ENCODE results near the gene PTPRD.

Gene PTPRD

GRCh38 chr9:10268531-10269485 lies 344.0 kb downstream of the PTPRD start:
- TF ChIP-seq CTCF (IDR thresholded peaks at IDR 0.05; ENCODE audit: low read depth, low read length, missing control alignments): no peak
- no peak overlapping the region for H3K4me3 ChIP-seq (replicated peaks; ENCODE audit: low read depth, low read length)
- DNase-seq (ENCODE audit: extremely low read depth, low read depth): no peak

GRCh38 chr9:10265153-10265631 lies 347.6 kb downstream of the PTPRD start:
- H3K4me3 ChIP-seq (replicated peaks; ENCODE audit: low read depth, low read length): no peak overlapping the region
- no peak for TF ChIP-seq CTCF (IDR thresholded peaks at IDR 0.05; ENCODE audit: low read depth, low read length, missing control alignments)

GRCh38 chr9:10260501-10260900 lies 352.3 kb downstream of the PTPRD start:
- no peak for DNase-seq (ENCODE audit: extremely low read depth, low read depth)
- no peak overlapping the region for H3K4me3 ChIP-seq (replicated peaks; ENCODE audit: low read depth, low read length)
- no peak for TF ChIP-seq CTCF (IDR thresholded peaks at IDR 0.05; ENCODE audit: low read depth, low read length, missing control alignments)

More at GRCh38 chr9:10265153-10265631, 347.6 kb downstream of the PTPRD start:
- no peak for DNase-seq (ENCODE audit: extremely low read depth, low read depth)

GRCh38 chr9:10259668-10260067 lies 353.1 kb downstream of the PTPRD start:
- no peak for TF ChIP-seq CTCF (IDR thresholded peaks at IDR 0.05; ENCODE audit: low read depth, low read length, missing control alignments)
- no peak overlapping the region for H3K4me3 ChIP-seq (replicated peaks; ENCODE audit: low read depth, low read length)
- DNase-seq (ENCODE audit: extremely low read depth, low read depth): no peak

GRCh38 chr9:10255758-10256157 lies 357.0 kb downstream of the PTPRD start:
- no peak for TF ChIP-seq CTCF (IDR thresholded peaks at IDR 0.05; ENCODE audit: low read depth, low read length, missing control alignments)
- H3K4me3 ChIP-seq (replicated peaks; ENCODE audit: low read depth, low read length): no peak overlapping the region
- DNase-seq (ENCODE audit: extremely low read depth, low read depth): no peak

GRCh38 chr9:10254338-10254737 lies 358.5 kb downstream of the PTPRD start:
- no peak overlapping the region for H3K4me3 ChIP-seq (replicated peaks; ENCODE audit: low read depth, low read length)
- DNase-seq (ENCODE audit: extremely low read depth, low read depth): no peak
- no peak for TF ChIP-seq CTCF (IDR thresholded peaks at IDR 0.05; ENCODE audit: low read depth, low read length, missing control alignments)
